ENCODE results near the gene SHISA5. TPM values are rescaled to one million over a fixed set of nuclear protein-coding genes. Genes with fewer than 3 reads are reported as not detected.

SHISA5 gene
- total and polyA plus RNA-seq, 2 of the 8 experiments (the other 6 are each of a cell fraction or from before 2014, with no cell fraction given) = 196 to 315 TPM

- TF ChIP-seq CTCF (IDR thresholded peaks at IDR 0.05; ENCODE audit: control extremely low read depth in 1 of 3, insufficient read depth in 1 of 3, low read depth in 1 of 3, low read length in 3 of 3) = peak in 2 of 3 experiments; percentile 95 to 99; a peak in 3 of 4 replicates
Observed at GRCh38 chr3:48548729-48549705, 45.0 kb upstream of the SHISA5 start (continued).

All from H1 (cell line).